NT2/D1 (cell line): ENCODE data around the gene ELAC1.

Source experiments
- SUZ12 ChIP-seq: IDR thresholded peaks from 2 replicates; pipeline ENCODE4 v1.6.1; 2011; ENCODE audit not compliant: insufficient read length, insufficient read depth; ENCODE audit errors: extremely low read depth
- YY1 ChIP-seq: IDR thresholded peaks from 2 replicates; pipeline ENCODE4 v1.6.1; 2011; ENCODE audit not compliant: insufficient read length, insufficient read depth
- ZNF274 ChIP-seq: IDR thresholded peaks from 2 replicates; pipeline ENCODE4 v1.6.1; 2011; ENCODE audit warnings: mild to moderate bottlenecking, low read depth, low read length

GRCh38 chr18:50937183-50937582 is 30.7 kb upstream of the ELAC1 start:
- no peak for TF ChIP-seq ZNF274
- no peak for TF ChIP-seq YY1
- no peak for TF ChIP-seq SUZ12
